Naive thymus-derived CD8-positive, alpha-beta T cell (primary cell): Measurements from ENCODE around the gene C2orf81. TPM values are rescaled to one million over a fixed set of nuclear protein-coding genes. Genes with fewer than 3 reads are reported as not detected.

Experiments
- ATAC-seq, 2 donors: fragments of 150-1000 bp; cut with Tn5 transposase in 1 of 2; sonication (Bioruptor Pico), chemical (Tn5 transposase) in 1 of 2; 1 replicate in 1 of 2; 2 replicates in 1 of 2; pipeline ENCODE4 v1.10.0; 2021; ENCODE audit warnings: mild to moderate bottlenecking in 2 of 2, moderate library complexity in 2 of 2
- POLR2A ChIA-PET: fragments of 350-600 bp; sonication (Branson Sonifier 250); formaldehyde crosslinking; loops from one replicate; lab custom pipeline; 2021; ENCODE audit warnings: antibody characterized with exemption; lab: Charles Lee
- DNase-seq, 10 donors: peaks; one replicate each; pipeline versions ENCODE4 v3.0.0 to v3.0.0-alpha.2; 2020 to 2022
- H3K27ac Mint-ChIP-seq, 10 donors: one replicate each; pipeline ENCODE4 v1.8.0; 2020 to 2022; ENCODE audit warnings: mild to moderate bottlenecking in 10 of 10, mixed read lengths in 10 of 10, moderate library complexity in 4 of 10, inconsistent platforms in 1 of 10
- H3K27me3 Mint-ChIP-seq, 5 donors: one replicate each; pipeline ENCODE4 v1.8.0; 2021 to 2022; ENCODE audit warnings: mixed read lengths in 5 of 5
- H3K36me3 Mint-ChIP-seq, 3 donors: one replicate each; pipeline ENCODE4 v1.8.0; 2020 to 2022; ENCODE audit warnings: mixed read lengths in 3 of 3, mild to moderate bottlenecking in 2 of 3, inconsistent platforms in 1 of 3
- H3K4me1 Mint-ChIP-seq, 4 donors: one replicate each; pipeline ENCODE4 v1.8.0; 2021 to 2022; ENCODE audit warnings: mixed read lengths in 4 of 4
- H3K4me3 Mint-ChIP-seq, 10 donors: one replicate each; pipeline ENCODE4 v1.8.0; 2020 to 2022; ENCODE audit warnings: mild to moderate bottlenecking in 10 of 10, mixed read lengths in 10 of 10, moderate library complexity in 6 of 10, inconsistent platforms in 1 of 10
- H3K9me3 Mint-ChIP-seq, 9 donors: one replicate each; pipeline ENCODE4 v1.8.0; 2020 to 2022; ENCODE audit warnings: mixed read lengths in 9 of 9, mild to moderate bottlenecking in 3 of 9, inconsistent platforms in 1 of 9, moderate library complexity in 1 of 9
- polyA plus RNA-seq, 3 donors: library from polyadenylated mRNA; unstranded; fragments of 300-500 nt; fragmentation: Illumina TruSeq; gene quantifications; one replicate each; pipeline ENCODE4 v1.2.3, GENCODE V29; 2021
- total RNA-seq, 8 experiments: library from RNA in 2 of 8; stranded (reverse) in 2 of 8; gene quantifications; one replicate each; pipeline ENCODE4 v1.2.3 and lab custom pipeline; 2021 to 2026

The C2orf81 gene
- total and polyA plus RNA-seq, 5 experiments from 2014 or later: 3.2 to 9.8 (median 5.3) TPM

DNA sequence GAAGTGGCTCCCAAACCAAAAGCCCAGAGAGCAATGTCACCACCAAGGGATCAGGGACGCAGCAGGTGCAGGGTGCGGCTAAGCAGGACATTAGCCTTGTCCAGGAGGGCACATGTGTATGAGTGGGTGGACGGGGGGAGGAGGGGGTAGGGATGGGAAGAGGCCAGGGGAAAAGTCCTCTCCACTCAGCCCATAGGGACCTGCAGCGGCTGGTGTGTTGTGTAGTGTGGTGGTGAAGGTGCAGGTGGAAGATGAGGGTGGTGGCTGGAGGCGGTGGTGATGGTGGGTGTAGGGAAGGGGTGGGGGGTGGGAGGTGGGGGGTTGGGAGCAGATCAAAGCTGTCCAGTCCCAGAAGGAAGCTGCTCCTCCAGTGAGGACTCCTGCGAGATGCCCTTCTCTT lies 3.7 kb downstream of the C2orf81 start:
- ATAC-seq (no peak), DNase-seq (no peak)
- peaks cover 18 to 56% (median 45%) of the 10 kb centered on the region in 4 donors for H3K4me1 Mint-ChIP-seq
- H3K27ac Mint-ChIP-seq: peak overlapping the region in 1 of 10 donors; percentile 29
- POLR2A ChIA-PET: no interaction called here
- no peaks in the 10 kb centered on the region for H3K27me3 Mint-ChIP-seq
- H3K4me3 Mint-ChIP-seq: no peak overlapping the region
- no peaks in the 10 kb centered on the region for H3K36me3 Mint-ChIP-seq
- H3K9me3 Mint-ChIP-seq: no peaks in the 10 kb centered on the region

DNA sequence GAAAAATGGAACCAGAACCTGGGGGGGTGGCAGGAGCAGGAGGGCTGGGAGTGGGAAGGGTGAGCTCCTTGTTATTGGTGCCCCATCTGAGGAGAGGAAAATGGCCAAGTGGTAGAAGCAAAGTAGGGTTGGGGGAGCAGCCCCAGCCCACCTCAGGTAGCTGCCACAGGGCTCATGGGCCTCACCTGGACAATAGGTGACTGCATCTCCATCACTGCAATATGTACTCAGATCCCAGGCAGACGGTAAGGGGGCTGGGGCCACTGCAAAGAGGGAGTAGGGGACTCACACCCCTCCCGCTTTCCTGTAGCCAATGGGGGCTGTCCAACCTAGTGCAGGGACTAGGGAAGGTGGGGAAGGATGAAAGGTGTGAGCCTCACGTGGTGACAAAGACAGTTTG lies 4.2 kb downstream of the C2orf81 start:
- DNase-seq (no peak), ATAC-seq (no peak)
- Mint-ChIP-seq H3K27ac (peak overlapping the region in 5 of 10 donors; percentile 13 to 85 (median 33)), H3K27me3 (no peaks in the 10 kb centered on the region), H3K36me3 (no peaks in the 10 kb centered on the region), H3K4me1 (peaks cover 19 to 53% (median 41%) of the 10 kb centered on the region in 4 donors), H3K4me3 (peak overlapping the region in 1 of 10 donors; percentile 76), H3K9me3 (no peaks in the 10 kb centered on the region)
- POLR2A ChIA-PET: interaction anchor here (3.6 kb wide), 1 partner anchor 41 kb away, joined by 15 read pairs; the partner anchor contains the start of gene WBP1

DNA sequence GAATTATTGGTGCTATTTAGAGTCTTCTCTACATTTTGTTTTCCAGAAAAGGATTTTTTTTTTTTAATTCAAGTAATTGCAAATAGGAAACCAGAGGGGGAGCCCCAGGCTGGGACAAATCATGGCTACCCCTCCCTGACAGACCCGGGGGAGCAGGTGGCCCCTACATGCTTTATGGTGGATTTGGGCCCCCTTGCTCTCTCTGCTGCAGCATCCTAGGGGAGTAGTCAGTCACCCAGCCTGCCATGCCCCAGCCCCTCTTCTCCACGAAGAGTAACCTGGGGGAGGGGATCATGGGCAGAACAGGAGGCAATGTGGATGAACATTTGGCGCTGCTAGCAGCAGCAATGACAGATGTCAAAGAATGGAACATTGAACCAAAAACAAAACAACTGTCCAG lies 4.6 kb downstream of the C2orf81 start:
- H3K4me1 Mint-ChIP-seq: peaks cover 16 to 49% (median 37%) of the 10 kb centered on the region in 4 donors
- DNase-seq: peak in 1 of 10 donors; percentile 18
- H3K9me3 Mint-ChIP-seq: no peaks in the 10 kb centered on the region
- H3K36me3 Mint-ChIP-seq: no peaks in the 10 kb centered on the region
- H3K27ac Mint-ChIP-seq: peak overlapping the region in 5 of 10 donors; percentile 13 to 85 (median 26)
- H3K4me3 Mint-ChIP-seq: peak overlapping the region in 2 of 10 donors; percentile 12 to 76
- no peaks in the 10 kb centered on the region for H3K27me3 Mint-ChIP-seq
- POLR2A ChIA-PET: interaction anchor here (3.6 kb wide), 1 partner anchor 41 kb away, joined by 15 read pairs; the partner anchor contains the start of gene WBP1
- no peak for ATAC-seq

DNA sequence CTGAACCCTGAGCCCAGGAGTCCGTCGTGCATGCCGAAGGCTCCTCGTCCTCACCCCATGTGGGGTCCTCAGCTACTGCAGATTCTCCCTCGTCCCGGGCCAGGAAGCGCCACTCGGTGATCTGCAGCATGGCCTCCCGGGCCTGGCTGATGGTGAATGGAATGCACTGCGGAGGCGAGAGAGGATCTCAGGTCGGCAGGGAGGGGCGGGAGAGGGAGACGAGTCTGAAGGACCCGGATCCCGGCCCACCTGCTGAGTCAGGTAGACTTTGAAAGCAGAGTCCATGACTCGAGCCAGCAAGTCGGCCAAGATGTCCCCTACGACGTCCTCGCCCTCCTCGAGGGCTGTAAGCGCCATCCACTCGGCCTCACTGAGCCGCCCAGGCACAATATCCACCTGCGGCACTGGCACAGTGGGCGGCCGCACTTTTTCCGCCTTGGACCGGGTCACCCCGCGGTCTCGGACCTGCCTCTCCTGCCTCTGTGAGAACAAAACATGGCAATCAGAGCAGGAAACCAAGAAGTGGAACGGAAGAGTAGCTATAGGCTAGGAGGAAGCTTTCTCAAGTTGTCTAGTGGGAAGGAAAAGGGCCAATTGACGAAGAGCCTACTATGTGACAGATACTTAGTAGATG lies 5.5 kb downstream of the C2orf81 start:
- no peaks in the 10 kb centered on the region for H3K27me3 Mint-ChIP-seq
- POLR2A ChIA-PET: interaction anchor here (1.0 to 3.6 kb wide), 3 partner anchors 9 to 237 kb away, joined by 3 to 15 read pairs (median 3); partner anchors contain the start of genes MOB1A and WBP1
- no peaks in the 10 kb centered on the region for H3K36me3 Mint-ChIP-seq
- DNase-seq: peak in 2 of 10 donors; percentile 23 to 65
- no peaks in the 10 kb centered on the region for H3K9me3 Mint-ChIP-seq
- H3K4me1 Mint-ChIP-seq: peaks cover 13 to 43% (median 32%) of the 10 kb centered on the region in 4 donors
- peak overlapping the region in 9 of 10 donors; percentile 2 to 88 (median 76) for H3K27ac Mint-ChIP-seq
- ATAC-seq: peak in 1 of 2 donors; percentile 34
- peak overlapping the region; percentile 55 to 84 (median 75) for H3K4me3 Mint-ChIP-seq

DNA sequence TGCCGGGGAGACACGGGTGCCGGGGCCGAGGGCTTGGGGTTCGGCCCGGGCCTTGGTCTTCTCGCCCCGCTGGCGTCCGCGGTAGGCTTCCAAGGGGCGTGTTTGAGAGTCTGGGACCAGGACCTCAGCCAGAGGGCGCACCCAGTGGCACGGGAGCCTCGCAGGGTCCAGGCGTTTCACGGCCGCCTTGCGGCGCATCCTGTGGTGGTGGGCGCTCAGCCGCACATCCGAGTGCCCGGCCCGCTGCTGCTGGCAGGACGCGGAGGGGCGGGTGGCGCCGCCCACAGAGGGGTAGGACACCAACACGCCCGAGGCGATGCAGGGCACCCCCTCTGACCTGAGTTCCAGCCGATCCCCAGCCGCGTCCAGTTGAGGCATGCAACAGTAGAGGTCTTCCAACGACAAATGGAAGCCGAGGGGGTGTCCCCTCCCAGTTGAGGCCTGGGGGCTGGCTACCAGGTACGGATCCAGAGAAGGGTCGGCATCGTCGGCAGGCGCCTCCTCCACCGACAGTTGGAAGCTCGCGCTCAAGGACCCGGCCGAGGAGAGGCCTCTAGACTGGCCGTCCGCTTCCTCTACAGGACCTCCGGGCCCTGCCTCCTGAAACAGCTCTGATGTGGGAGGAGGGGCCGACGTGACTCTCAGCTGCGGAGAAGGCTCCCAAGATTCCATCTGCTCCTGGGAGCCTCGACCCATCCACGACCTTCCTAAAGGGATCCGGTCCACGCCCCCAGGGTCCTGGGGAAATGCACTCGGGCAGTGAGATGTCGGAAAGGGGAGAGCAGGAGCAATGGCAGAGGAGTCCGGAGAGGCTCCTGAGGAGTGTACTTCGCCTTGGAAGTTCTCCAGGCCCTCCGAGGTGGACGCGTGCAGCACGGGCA lies 6.3 kb downstream of the C2orf81 start:
- H3K4me3 Mint-ChIP-seq: peak overlapping the region; percentile 55 to 84 (median 75)
- peaks cover 9 to 37% (median 26%) of the 10 kb centered on the region in 4 donors for H3K4me1 Mint-ChIP-seq
- no peaks in the 10 kb centered on the region for H3K36me3 Mint-ChIP-seq
- peak in 5 of 10 donors; percentile 16 to 65 (median 32) for DNase-seq
- H3K27me3 Mint-ChIP-seq: no peaks in the 10 kb centered on the region
- H3K27ac Mint-ChIP-seq: peak overlapping the region in 5 of 10 donors; percentile 21 to 76 (median 57)
- POLR2A ChIA-PET: interaction anchor here (1.0 to 3.6 kb wide), 4 partner anchors 10 to 236 kb away, joined by 3 to 15 read pairs (median 4); partner anchors contain the start of genes MOB1A and WBP1
- peak; percentile 45 to 75 for ATAC-seq
- H3K9me3 Mint-ChIP-seq: no peaks in the 10 kb centered on the region

DNA sequence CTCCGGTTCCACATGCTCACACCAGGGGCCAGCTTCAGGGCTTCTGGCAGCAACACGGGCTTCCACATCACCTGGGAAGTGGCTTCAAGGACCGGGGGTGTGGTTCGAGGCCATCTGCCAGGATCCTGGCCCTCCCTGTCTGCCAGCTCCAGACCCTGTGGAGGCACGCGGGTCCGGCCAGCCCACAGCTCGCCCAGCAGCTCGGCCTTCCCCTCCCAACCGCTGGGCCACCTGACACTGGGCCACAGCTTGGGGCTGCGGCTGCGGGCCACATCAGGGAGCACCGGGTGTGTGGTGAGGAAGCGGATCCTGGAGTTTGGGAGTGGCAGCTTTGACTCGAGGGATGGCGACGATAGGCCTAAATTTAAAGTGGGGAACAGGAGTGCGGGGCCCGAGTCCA lies 7.0 kb downstream of the C2orf81 start:
- no peaks in the 10 kb centered on the region for H3K9me3 Mint-ChIP-seq
- POLR2A ChIA-PET: interaction anchor here (1.0 to 3.6 kb wide), 3 partner anchors 44 to 236 kb away, joined by 3 to 15 read pairs (median 4); partner anchors contain the start of genes MOB1A and WBP1
- peak overlapping the region in 2 of 10 donors; percentile 72 to 77 for H3K27ac Mint-ChIP-seq
- ATAC-seq: no peak
- peaks cover 6 to 30% (median 23%) of the 10 kb centered on the region in 4 donors for H3K4me1 Mint-ChIP-seq
- no peaks in the 10 kb centered on the region for H3K36me3 Mint-ChIP-seq
- DNase-seq: peak in 1 of 10 donors; percentile 63
- no peaks in the 10 kb centered on the region for H3K27me3 Mint-ChIP-seq
- peak overlapping the region; percentile 36 to 84 (median 70) for H3K4me3 Mint-ChIP-seq

DNA sequence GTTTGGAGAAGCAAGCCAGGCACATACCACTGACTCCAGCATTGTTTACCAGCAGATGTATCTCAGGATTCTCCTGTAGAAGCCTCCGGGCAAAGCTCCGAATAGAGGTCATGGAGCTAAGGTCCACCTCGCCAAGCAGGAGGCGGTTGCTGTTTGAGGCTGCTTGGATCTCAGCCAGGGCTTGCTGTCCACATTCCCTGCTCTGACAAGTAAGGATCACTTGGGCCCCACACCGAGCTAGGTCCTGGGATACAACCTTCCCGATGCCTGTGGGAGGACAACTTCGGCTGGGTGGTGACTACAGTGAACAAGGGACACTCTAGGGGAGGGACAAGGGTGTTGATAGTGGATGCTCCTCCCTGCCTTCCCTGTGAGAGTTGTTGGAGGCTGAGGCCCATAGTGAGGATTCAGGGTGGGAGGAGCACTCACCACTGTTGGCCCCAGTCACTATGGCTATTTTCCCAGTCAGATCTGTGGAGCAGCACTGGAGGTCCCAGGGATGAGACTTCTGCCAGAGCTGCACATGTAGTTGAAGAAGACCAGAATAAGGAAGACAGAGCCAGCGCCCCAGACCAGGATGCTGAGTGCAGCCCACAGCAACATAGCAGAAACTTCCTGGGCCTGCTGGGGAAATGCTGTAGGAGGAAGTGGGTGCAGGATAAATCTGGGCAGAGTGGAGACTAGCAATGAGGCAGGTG lies 8.3 kb downstream of the C2orf81 start:
- peak overlapping the region in 7 of 10 donors; percentile 26 to 76 (median 64) for H3K4me3 Mint-ChIP-seq
- POLR2A ChIA-PET: interaction anchor here (1.1 kb wide), 1 partner anchor 22 kb away, joined by 3 read pairs; no protein-coding TSS in a partner anchor
- no peaks in the 10 kb centered on the region for H3K9me3 Mint-ChIP-seq

DNA sequence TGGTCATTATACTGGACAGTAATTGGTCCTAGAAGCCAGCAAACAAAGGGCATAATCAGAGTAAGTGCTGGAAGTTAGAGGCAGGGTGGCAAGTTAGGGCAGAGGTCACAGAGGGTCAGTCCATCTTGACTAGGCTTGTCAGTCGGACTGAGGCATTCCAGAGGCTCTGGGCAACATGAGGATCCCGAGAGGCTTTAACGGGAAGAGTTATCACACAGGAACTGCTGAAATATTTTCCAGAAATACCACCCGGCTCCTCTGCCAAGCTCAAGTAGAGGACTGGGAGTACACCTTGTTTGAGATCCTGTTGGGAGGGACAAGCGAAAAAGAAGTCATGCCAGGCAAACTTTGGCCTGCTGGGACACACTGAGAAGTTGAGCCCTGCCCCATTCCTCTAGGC lies 13.7 kb downstream of the C2orf81 start:
- no peak for ATAC-seq
- Mint-ChIP-seq H3K27ac (no peak overlapping the region), H3K36me3 (no peaks in the 10 kb centered on the region), H3K27me3 (peaks cover 0 to 10% (median 6%) of the 10 kb centered on the region in 5 donors), H3K4me1 (peaks cover 0 to 3% (median 1%) of the 10 kb centered on the region in 4 donors), H3K4me3 (no peak overlapping the region), H3K9me3 (no peaks in the 10 kb centered on the region)
- POLR2A ChIA-PET: interaction anchor here (0.7 kb wide), 1 partner anchor 10 kb away, joined by 3 read pairs; no protein-coding TSS in a partner anchor
- no peak for DNase-seq

More for the DNA sequence above, 8.3 kb downstream of the C2orf81 start:
- peak overlapping the region in 6 of 10 donors; percentile 13 to 89 (median 40) for H3K27ac Mint-ChIP-seq
- H3K4me1 Mint-ChIP-seq: peaks cover 6 to 27% (median 22%) of the 10 kb centered on the region in 4 donors
- DNase-seq: no peak
- H3K36me3 Mint-ChIP-seq: no peaks in the 10 kb centered on the region
- H3K27me3 Mint-ChIP-seq: peaks cover 0 to 8% (median 4%) of the 10 kb centered on the region in 5 donors
- ATAC-seq: no peak

DNA sequence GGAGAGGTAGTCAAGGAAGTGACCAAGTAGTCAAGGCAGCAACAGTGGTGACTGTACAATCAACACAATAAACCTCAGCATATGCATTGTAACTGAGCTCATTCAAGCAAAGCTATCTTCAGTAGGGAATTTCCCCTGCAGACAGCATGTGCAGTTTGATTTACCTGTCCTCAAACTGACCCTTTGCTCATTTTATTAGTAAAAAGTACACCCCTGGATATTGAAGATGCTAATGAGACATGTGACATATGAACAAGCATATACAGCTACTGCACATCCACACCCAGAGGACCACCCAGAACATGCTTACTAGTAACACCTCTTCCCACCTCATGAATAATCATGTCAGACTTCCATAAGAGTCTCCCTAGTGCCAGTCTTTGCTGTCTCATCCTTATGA lies 15.4 kb downstream of the C2orf81 start:
- ATAC-seq (peak in 1 of 2 donors; percentile 35), DNase-seq (no peak)
- Mint-ChIP-seq H3K27me3 (peaks cover 0 to 10% (median 6%) of the 10 kb centered on the region in 5 donors), H3K27ac (no peak overlapping the region), H3K4me1 (no peaks in the 10 kb centered on the region), H3K36me3 (no peaks in the 10 kb centered on the region), H3K9me3 (no peaks in the 10 kb centered on the region), H3K4me3 (no peak overlapping the region)
- POLR2A ChIA-PET: no interaction called here

DNA sequence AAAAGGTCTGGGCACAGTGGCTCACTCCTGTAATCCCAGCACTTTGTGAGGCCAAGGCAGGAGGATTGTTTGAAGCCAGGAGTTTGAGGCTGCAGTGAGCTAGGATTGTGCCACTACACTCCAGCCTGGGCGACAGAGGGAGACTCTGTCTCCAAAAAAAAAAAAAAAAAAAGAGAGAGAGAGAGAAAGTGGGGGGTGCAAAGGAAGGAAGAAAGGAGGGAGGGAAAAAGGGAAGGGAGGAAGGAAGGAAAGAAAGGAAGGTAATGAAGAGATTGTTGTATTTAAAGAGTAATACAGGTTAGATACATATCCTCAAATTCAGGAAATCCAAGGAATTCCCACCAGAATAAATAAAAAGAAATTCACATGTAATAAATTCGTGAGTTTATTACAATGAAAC lies 19.5 kb downstream of the C2orf81 start:
- Mint-ChIP-seq H3K27ac (no peak overlapping the region), H3K4me1 (peaks cover 0 to 7% (median 2%) of the 10 kb centered on the region in 4 donors), H3K9me3 (no peaks in the 10 kb centered on the region), H3K36me3 (no peaks in the 10 kb centered on the region), H3K4me3 (no peak overlapping the region), H3K27me3 (peaks cover 0 to 3% (median 0%) of the 10 kb centered on the region in 5 donors)
- POLR2A ChIA-PET: no interaction called here
- no peak for ATAC-seq
- DNase-seq: no peak

DNA sequence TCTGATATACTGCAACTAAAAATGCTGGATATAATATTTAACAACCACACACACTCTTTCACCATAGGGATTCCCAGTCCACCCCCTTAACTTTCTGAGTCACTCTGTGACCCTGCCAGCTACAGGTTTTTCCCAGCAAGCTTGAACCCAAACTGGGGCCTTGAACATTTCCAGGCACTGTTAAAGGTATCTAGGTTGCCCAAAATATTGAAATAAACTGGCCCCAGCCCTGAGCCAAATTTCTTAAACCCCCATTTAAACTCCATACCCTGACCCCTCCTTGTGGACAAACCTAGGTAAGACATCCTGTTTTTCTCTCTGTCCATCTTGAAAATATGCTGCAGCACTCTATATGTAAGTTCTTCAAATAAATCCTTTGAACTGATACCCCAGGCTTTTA lies 21.6 kb downstream of the C2orf81 start:
- H3K27me3 Mint-ChIP-seq: peaks cover 0 to 3% (median 0%) of the 10 kb centered on the region in 5 donors
- H3K9me3 Mint-ChIP-seq: no peaks in the 10 kb centered on the region
- POLR2A ChIA-PET: interaction anchor here (0.6 kb wide), 1 partner anchor 18 kb away, joined by 11 read pairs; no protein-coding TSS in a partner anchor
- no peaks in the 10 kb centered on the region for H3K36me3 Mint-ChIP-seq
- no peak overlapping the region for H3K4me3 Mint-ChIP-seq
- ATAC-seq: peak; percentile 74 to 75
- H3K27ac Mint-ChIP-seq: peak overlapping the region in 2 of 10 donors; percentile 2 to 11
- H3K4me1 Mint-ChIP-seq: peaks cover 0 to 7% (median 2%) of the 10 kb centered on the region in 4 donors
- peak in 3 of 10 donors; percentile 40 to 45 (median 42) for DNase-seq
